GM18909 (cell line): ENCODE results near the gene GPR75.

ENCODE experiments used
- ATAC-seq: cut with Tn5 transposase; IDR thresholded peaks from one replicate; pipeline ENCODE4 v1.9.1; 2021; ENCODE audit warnings: mild to moderate bottlenecking; ENCODE audit not compliant: unreplicated experiment, poor library complexity

The GPR75 gene

DNA sequence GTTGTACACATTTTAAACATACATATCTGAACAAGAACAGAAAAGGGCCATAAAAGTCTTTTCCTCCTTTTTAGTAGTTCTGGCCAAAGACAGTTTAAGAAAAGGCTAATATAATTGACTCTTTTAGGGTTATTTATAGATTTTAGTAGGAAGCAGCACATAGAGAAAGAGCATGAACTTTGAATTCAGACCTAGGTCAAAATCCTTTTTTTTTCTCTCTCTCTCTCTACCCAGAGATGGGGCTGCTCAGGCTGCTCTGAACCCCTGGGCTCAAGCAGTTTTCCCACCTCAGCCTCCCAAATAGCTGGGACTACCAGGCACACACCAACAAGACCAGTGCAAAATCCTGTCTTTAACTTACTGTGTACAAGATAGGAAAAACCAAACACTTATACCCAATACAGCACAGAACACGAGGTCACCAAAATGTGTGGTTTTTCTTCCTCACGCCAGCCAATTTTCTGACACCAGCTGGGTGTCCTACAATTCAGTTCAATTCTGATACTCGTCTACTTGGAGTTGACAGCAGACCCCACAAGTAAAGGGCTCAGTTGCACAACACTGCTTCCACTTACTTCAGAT lies 40.8 kb downstream of the GPR75 start:
- no peak for ATAC-seq

DNA sequence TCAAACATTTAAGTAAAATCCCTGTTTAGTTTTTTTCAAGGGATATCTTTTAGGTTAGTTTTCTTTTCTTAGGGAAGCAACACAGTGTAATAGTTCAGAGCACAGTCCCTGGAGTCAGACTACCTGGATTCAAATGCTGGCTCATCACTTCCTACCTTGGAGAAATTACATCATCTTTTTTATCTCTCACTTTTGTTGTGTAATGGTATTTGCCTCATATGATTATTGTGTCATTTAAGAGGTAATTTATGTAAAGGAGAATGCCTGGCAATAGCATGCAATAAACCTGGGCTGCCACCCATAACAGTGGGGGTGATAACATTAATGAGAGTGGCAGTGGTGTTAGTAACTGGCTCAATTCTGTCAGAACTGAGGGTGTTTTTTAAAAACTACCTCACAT lies 46.6 kb downstream of the GPR75 start:
- ATAC-seq: no peak

DNA sequence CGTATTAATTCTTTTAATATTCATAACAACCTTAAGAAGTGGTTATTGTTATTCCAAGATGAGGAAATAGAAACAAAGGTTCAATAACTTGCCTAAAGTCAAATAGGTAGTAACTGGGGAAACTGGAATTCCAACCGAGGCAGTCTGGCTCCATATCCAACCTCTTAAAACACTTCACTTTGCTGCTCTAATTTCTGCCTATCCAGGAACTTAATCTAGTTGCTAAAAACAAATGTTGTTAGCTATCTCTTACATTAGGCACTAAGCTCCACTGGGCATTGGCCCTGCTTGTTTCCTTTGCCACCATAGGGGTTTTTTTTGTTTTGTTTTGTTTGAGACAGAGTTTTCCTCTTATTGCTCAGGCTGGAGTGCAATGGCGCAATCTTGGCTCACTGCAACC lies 48.2 kb downstream of the GPR75 start:
- ATAC-seq: no peak
